HG03439 (cell line): Measurements from ENCODE around the gene GDF11.

Experiments
- ATAC-seq: cut with Tn5 transposase; IDR thresholded peaks from one replicate; pipeline ENCODE4 v1.9.1; 2021; ENCODE audit warnings: mild to moderate bottlenecking, moderate library complexity; ENCODE audit not compliant: unreplicated experiment

GDF11 gene

GRCh38 chr12:55742719-55743405 lies at the start of gene GDF11:
GDF11 (plus strand) TSS chr12:55743122; CDS start chr12:55743317, 195 bp downstream.
- peak; percentile 38 for ATAC-seq

GRCh38 chr12:55693323-55694187 lies 49.4 kb upstream of the GDF11 start:
- no peak for ATAC-seq

DNA sequence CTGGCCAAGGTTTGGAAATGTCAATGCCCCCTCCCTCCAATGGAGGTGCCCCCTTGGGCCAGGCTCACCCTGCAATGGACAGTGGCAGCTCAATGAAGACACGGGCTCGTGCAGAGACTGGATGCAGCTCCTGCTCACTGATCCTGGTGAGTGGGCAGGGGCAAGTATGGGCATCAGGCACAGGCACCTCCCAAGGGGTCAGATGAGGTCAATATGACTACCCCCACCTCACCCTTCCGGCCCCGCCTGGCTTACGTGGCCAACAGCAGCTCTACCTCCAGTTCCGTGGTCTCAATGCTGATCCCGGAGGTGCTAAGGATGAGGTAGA lies 48.8 kb upstream of the GDF11 start:
- no peak for ATAC-seq

DNA sequence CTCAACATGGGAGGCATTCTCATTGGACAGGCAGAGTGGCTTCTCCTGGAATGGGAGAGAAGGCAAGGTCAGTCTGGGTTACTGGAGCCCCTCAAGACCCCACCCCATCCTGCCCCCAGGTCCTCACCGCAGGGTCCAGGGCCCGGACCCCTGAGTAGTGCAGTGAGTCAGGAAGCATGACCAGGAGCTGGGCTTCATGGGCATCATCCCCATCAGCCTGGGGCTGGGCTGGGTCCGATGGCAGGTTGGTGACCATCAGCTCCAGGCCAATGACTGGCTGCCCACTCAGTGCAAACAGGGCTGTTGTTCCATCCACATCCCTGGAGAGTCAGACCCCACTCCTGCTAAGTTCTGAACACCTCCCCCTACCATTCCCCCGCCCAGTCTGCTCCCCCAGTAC lies 48.3 kb upstream of the GDF11 start:
- ATAC-seq, result no peak

GRCh38 chr12:55695349-55695748 lies 47.6 kb upstream of the GDF11 start:
- no peak for ATAC-seq

- no peak for ATAC-seq
Observed at GRCh38 chr12:55696141-55696540, 46.8 kb upstream of the GDF11 start.

- no peak for ATAC-seq
Observed at GRCh38 chr12:55696796-55697462, 46.0 kb upstream of the GDF11 start.

- ATAC-seq, result no peak
Observed at GRCh38 chr12:55697686-55698085, 45.2 kb upstream of the GDF11 start.

- ATAC-seq, result no peak
Observed at GRCh38 chr12:55698241-55698955, 44.5 kb upstream of the GDF11 start.

DNA sequence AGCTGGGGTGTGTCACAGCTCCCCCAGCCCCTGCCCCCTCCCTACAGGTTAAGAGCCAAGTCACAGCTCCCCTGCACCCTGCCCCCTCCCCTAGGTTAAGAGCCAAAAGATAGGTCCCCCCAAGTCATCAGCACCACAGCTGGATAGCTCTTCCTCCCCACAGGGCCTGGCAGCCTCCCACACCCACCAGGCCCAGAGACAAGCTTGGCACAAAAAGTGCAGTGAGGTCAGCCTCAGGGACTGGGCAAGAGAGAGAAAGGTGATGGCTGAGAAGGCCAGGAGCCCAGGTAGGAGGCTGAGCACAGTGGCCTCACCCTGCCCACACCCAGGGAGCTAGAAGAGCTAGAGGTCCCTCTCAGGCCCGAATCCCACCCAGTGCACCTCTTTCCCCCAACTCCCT lies 44.0 kb upstream of the GDF11 start:
- ATAC-seq, result no peak

- ATAC-seq, result no peak
Observed at GRCh38 chr12:55699471-55700055, 43.4 kb upstream of the GDF11 start.

GRCh38 chr12:55700255-55701018 lies 42.5 kb upstream of the GDF11 start:
- no peak for ATAC-seq

DNA sequence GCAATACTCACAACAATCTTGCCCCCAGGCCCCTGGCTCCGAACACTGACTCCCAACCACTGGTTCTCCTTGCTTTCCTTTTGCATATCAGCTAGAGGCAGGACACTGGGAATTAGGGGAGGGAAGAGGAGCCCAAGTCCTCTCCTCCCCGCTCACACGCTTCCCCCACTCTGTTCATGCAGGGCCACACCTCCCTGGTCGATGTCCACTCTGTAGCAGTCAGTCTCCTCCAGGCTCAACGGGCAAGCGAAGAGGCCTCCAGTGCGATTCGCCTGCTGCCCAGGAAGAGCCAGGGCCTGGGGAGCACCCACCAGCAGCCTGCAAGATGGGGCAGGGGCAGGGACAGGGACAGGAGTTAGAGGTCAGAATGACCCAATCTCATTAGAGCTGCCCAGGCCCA lies 40.1 kb upstream of the GDF11 start:
- no peak for ATAC-seq

DNA sequence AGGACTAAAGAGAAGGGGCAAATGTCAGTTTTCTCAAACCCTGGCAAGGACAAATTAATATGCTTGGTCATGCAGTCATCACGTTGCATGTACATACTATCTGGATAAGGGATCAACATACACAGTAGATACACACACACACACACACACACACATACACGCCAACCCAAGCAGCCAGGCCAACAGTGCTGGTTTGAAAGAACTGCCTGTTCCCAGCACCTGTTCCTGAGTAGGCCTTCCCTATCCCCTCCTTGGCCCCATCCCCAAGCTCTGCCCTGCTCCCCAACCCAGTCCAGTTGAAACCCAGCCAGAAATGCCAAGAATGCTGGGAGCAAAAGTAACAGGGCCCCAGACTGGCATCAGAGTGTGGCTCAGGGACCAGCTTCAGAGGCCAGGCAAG lies 39.6 kb upstream of the GDF11 start:
- no peak for ATAC-seq

DNA sequence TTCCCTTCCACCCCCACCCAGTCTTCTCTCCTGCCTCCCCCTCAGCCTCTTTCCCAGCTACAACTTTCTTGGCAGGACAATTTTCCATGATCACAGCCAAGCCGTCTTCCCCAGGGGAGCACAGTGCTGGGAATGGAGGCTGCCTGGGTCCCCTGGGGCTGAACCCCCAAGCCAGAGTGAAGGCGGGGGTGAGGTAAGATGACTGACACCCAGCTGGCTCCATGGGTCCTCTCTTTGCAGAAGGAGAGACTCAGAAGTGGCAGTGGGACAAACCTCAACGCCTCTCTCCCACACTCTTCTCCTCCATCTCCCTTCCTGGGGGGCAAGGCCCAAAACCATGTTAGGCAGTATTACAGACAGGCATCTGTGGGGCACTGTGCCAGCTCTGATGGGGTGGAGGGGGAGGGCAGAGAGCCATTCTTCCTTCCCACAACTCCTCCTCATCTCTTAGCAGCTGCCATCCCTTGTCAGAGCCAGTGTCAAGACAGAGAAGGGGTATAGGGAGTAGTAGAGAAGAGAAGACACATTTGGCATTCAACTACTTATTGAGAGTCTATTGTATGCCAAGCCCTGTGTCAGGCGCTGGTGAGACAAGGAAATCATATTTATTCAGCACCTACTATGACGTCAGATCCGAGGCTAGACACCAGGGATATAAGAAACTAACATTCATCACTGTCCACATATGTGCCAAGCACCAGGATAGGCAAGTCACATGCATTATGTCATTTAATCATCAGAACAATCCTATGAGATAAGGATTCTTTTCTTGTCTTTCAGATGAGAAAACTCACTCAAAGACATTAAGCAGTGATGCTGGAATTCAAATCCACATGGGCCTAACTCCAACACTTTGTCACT lies 38.8 kb upstream of the GDF11 start:
- no peak for ATAC-seq

DNA sequence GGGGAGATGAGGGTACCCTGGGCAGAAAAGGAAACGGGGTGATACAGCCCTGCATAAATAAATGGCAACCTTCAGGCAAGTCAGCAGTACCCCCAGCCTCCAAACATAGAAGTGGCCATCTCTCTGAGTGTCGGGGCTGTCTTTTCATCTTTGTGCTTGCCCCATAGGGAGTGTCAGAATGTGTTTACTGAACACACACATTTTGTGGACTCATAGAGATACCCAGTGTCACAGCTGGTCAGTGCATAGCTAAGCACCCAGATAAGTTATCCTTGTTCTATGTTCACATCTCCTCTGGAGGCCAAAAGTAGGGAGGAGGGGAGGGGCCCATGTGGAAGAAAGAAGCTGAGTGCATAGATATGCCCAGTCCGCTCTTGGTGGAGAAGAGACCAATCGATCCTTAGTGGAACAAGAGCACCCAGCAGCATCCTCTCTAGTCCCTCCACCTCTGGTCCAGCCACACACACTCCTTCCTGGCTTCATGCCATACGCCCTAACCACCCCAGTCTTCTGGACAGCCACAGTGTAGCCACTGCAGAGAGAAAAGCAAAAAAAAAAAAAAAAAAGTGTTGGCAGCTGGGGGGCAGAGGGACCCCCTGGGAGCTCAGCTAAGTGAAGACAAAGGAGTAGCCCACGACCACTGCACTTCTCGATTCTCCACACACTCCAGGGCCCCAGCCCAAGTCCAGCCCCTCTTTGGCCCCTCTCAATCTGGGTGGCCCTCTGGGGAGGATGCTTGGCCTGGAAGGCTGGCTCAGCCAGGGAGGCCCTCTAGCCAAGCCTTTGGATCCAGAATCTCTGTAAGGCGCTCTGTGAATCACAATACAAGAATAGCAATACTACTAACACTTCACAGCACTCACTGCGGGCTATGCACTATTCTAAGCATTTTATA lies 37.9 kb upstream of the GDF11 start:
- ATAC-seq, result no peak

DNA sequence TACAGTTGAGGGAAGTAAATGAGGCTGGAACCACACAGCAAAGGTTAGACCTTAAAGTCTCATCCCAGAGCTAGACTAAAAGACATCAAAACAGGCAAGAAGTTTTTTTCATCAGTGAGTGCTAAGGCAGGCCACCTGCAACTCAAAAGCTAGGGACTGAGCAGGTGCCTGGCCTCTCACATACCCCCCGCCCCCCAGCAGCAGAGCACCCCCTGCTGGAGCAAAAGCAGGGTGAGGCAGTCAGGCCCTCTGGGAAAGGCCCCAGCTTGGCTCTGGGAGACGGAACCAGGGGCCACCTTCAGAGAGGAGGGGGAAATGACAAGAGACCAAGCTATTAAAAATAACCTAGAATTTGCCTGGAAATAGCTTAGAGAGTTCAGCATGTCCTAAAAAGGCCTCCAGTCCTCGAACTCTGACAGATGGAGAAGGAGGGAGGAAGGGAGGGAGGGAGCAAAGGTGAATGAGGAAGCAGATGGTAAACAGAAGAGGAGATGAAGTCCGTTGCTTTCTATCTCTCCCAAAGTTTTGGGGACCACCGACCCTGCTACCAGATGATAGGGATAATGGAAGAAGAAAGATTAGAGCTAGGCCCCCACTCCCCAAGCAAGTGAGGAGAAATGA lies 37.0 kb upstream of the GDF11 start:
- no peak for ATAC-seq
